HUDEP-2 (cell line): ENCODE measurements around the gene TBC1D13.

ENCODE experiments used
- DNase-seq, 76 experiments: peaks; one replicate each; lab custom pipeline; 2025; ENCODE audit not compliant: unreplicated experiment in 76 of 76; lab: John Stamatoyannopoulos, UW

Gene TBC1D13

DNA sequence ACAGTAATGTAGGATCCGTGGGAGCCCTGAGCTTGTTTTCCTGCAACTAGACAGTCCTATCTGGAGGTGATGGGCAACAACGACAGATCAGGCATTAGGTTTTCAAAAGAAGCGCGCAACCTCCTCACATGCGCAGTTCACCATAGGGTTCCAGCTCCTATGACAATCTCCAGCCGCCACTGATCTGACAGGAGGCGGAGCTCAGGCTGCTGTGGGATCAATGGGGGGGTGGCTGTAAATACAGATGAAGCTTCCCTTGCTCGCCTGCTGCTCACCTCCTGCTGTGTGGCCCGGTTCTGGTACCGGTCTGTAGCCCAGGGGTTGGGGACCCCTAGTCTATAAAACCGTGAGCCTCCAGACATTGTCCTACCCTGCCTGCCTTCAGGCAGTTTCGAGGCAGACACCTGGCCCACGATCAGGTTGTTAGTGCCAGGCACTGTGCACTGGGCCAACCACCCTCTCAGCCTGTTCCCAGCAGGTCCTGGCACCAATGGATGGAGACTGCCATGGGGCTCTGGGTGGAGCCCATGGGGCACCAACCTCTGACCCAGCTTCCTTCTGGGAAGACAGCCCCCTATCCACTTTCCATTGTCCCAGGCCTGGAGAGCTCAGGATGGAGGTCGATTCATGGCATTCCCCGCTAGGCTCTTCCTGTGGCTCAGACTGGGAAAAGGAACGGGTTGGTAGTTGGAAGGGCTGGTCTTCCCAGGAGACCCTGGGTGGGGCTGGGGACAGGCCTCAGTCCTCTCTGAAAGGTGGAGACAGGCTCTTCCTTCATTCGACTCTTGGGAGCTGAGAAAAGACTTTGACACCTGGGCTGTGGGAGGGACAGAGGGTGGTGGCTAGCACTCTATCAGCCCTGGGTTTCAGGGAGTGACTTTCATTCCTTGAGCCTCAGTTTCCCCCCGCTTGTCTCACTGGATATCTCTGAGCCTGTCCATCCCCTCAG is 32.9 kb downstream of the TBC1D13 start:
- peak in 6 of 76 experiments; percentile 3 to 32 (median 18) for DNase-seq

DNA sequence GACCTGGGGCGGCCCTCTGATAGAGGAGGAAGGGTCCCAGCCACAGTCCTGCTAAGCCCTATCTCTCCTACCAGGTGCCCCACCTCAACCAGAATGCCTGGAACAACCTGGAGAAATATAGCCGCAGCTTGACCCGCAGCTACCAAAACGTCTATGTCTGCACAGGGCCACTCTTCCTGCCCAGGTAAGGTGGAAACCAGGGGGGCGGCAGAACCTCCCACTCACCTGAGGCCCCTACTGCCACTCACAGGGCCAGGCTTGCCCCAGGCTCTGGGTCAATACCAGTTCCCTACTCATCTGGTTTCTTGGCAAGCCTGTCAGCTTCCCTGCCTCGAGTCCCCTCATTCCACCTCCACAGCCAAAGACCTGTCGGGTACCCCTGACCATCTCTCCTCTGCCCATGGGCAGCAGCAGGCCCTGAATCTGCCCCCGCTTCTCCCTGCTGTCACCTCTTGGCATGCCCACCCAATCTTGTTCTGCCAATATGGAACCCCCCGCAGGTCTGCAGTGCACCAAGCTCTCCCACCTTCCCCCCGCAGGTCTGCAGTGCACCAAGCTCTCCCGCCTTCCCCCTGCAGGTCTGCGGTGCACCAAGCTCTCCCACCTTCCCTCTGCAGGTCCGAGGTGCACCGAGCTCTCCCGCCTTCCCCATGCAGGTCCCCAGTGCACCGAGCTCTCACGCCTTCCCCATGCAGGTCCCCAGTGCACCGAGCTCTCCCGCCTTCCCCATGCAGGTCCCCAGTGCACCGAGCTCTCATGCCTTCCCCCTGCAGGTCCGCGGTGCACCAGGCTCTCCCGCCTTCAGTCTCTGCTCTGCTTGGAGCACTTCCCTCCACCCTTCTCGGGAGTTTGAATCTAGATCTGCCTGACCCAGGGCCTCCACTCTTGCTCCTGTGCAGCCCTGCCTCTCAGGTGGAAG is 33.9 kb downstream of the TBC1D13 start:
- DNase-seq: no peak

DNA sequence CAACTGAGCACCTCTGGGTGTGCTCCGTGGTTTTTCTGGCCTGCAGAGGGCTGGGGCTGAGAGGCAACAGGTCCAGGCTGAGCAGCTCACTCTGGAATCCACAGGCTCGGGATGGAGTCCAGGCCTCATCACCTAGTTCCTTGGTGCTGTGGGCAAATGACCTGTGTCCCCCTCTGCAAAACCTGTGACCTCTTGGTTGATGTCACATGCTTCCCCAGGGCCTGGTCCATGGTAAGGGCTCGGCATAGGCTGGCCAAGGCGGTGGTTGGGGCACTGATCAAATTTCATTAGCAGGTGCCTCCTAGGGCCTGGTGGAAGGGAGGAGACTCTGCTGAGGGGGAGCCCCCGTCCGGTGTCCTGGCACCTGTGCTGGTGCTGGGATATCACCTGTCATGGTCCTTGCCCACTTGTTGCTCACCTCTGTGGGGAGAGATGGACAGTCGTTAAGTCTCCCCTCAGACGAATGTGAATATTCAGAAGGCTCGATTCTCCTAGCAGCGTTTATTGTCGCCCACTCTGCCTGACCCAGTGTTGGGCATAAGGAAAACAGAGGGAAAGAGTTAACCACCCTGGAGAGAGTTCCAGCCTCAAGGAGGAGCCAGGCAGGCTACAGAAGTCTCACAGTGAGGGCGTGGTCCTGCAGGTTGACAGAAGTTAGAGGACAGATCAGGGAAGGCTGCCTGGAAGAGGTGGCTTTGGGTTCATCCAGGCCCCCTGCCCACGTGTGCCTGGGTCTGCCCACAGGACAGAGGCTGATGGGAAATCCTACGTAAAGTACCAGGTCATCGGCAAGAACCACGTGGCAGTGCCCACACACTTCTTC is 34.7 kb downstream of the TBC1D13 start:
- DNase-seq: no peak

DNA sequence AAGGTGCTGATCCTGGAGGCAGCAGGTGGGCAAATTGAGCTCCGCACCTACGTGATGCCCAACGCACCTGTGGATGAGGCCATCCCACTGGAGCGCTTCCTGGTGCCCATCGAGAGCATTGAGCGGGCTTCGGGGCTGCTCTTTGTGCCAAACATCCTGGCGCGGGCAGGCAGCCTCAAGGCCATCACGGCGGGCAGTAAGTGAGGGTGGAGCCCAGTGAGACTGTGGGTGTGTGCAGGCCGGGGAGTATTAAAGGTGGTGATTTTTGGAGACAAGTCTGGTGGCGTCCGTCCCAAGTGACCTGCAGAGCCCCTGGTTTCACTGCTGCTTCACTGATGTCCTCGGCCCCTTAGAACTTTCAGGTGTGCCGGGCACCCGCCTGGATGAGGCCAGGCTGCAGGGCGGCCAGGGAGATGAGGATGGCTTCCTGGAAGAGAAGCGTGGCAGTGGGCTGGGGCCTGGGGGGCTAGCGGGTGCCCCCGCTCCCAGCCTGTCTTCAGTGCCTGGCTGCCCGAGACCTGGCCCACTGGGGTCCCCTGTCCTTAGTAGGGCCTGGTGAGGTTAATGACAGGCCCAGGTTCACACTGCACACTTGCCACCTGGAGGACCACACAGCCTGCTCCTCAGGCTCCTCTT is 35.5 kb downstream of the TBC1D13 start:
- DNase-seq: no peak

DNA sequence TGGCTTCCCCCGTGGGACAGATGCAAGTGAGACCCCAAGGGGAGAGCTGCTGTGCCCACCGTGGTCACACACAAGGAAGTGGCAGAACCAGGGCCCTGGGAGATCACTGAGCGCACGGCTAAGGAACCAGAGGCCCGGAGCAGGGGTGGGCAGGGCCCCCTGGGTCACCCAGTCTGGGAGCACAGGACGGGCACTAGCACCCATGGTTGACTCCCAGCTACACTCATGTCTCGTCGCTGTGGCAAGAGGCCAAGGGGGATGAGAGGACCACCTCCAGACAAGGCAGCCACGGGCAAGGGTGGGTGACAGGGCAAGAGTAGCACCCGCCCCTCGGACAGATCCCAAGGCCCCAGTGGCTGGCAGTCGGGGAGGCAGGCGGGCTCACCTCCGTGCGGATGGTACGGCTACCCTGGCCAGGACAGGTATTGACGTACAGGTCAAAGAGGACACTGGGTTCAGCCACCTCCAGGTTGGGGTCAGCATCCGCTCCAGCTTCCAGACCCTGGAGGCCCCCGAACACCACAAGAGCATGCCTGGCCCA is 36.4 kb downstream of the TBC1D13 start:
- DNase-seq: no peak

DNA sequence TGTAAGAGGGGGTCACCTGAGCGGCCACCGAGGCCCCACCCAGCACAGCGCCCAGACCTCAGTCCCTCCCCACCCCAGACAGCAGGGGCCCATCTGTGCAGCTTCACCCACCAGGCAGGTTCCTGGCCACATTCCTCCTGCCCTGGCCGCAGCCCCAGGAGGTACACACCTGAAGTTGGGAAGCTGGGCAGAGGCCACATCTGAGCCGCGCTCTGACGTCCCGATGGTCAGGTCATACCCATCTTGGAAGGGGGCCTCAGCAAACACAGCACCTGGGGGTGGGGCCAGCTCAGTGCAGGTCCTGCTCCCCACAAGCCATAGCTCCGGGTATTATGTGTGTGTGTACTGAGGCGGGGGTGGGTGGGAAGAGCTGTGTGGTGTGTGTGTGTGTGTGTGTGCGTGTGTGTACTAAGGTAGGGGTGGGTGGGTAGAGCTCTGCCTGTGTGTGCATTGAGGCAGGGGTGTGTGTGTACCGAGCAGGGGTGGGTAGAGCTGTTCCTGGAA is 36.9 kb downstream of the TBC1D13 start:
- DNase-seq: no peak

DNA sequence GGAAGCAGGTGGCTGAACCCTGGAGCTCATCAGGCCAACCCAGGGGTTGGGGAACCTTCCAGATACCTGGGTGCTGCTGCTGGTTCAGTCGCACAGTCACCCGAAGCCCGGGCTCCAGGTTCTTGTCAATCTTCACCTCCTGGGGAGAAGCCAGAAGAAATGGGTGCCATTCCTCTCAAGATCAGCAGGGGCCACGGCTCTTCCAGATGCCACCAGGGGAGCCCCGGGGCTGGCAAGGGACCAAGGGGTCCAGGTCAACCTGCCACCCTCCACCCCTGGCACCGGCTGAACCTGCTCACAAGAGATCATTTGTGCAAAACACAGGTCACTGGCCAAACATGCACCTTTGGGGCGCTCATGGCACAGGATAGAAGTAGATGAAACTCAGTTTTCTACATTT is 37.9 kb downstream of the TBC1D13 start:
- no peak for DNase-seq

DNA sequence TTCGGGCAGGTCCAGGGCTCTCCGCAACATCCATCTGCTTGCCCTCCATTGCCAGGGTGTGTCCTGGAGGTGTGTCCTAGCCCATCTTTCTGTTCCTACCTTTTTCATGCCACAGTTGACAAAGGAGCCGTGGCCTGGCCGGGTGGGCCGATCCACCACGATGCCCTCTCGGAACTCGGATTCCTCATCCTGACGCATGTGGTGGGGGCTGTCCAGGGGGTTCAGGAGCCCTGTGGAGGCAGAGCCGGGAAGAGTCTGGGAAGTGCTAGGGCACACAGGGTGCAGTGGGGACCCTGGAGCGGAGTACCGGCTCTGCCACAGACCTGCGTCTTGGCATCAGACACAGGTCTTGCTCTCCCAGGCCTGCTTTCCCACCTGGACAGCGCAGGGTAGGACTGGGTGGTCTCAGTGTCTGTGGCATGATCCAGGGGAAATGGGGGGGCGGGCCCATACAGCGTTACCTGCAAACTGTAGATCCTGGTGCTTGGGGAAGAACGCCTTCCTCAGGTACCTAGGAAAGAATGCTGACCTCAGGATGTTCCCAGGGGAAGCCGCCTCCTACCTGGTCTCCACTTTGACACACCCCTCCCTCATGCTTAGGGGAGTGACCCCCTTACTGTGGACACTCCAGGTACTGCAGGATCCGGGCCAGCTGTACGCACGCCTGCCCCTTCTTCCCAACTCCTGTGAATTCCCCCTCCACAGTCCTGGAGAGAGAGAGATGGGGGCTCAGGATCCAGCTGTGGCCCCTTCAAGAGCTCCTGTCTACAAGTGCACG is 39.1 kb downstream of the TBC1D13 start:
- DNase-seq: no peak

DNA sequence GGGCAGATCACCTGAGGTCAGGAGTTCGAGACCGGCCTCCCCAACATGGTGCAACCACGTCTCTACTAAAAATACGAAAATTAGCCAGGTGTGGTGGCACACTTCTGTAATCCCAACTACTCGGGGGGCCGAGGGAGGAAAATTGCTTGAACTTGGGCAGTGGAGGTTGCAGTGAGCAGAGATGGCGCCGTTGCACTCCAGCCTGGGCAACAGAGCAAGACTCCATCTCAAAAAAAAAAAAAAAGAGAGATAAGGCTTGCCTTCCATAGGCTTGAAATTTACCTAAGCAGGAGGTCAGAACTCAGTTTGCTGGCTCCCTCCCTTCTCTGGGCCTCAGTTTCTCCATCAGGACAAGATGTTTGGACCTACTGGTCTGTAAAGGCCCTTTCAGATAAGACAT is 41.2 kb downstream of the TBC1D13 start:
- no peak for DNase-seq

DNA sequence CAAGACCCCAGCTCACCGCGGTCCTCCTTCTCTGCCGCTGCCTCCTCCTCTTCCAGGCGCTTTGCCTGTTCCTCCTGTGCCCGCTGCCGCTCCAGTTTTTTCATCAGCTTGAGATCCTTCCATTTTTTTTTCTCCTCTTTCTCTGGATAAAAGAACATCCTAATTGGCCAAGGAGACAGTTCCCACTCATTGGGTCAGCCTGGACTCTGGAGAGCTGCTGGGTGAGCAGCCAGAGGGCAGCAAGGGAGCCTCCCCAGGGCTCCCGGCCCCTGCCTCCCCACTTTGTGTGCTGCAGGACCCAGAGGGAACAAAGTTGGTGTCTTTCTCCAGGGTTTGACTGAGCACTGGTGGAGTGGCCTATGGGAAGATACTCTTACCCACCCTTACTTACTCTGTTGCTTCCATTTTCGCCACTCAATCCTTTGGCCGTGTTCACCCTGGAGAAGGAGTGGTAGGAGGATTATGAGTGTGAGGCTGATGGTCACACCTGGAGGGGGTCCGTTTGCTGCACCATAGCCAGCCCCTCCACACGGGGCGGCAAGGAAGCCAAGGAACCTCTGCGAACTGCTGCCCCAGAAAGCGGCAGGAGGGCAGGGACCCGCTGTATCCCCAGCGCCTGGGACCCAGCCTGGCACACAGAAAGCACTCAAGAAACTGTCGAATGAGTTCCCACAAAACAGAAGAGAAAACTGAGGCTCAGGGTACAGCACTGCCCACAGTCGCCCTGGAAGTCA is 41.8 kb downstream of the TBC1D13 start:
- DNase-seq: no peak

DNA sequence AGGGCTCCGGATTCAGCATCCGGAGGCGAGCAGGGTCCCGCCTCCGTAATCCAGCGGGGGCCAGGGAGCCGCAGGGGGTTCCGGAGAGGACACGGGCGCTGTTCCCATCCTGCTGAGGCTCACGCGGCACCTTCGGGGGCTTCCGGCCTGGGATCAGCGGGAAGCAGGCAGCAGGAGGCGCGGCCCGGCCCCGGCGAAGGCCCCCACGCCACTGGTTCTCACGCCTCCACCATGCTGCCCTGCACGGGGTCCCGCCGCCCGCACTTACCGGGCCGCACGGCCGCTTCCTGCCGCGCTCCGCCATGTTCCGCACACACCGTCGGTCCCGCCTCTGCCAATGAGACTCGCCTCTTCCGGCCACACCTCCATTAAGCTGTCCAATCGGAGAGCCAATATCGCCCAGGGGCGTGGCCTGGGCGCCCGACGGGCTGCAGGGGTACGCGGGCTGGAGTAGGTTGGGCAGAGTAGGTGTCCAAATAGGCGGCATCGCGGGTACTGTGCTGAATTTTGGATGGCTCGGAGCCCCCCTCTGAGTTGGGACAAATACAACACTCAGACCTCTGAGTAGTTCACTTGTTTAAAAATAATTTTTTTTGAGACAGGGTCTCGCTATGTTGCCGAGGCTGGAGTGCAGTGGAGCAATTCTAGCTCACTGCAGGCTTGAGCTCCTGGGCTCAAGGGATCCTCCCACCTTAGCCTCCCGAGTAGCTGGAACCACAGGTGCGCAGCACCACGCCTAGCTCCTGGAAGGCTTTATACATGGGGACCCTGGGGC is 42.6 kb downstream of the TBC1D13 start, which contains the start of gene SPOUT1:
Gene SPOUT1 (minus strand): TSS at position 318 of the 775 bp plus-strand sequence. CDS start 14 bp downstream, at position 304.
- peak in 75 of 76 experiments; percentile 31 to 97 (median 90) for DNase-seq

DNA sequence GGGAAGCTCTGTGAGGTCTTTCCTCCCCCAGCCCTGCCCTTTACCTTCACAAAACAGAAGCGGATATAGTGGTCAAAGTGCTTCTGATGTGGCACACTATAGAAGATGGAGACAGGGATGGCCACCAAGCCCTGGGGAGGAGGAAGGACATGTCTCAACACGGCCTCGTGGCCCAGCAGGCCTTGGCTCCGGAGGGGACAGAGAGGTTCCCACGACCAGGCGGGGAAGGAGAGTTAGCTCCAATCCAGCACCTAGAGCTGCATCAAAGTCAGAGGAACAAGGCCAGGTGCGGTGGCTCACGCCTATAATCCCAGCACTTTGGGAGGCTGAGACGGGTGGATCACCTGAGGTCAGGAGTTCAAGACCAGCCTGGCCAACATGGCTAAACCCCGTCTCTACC is 46.6 kb downstream of the TBC1D13 start:
- no peak for DNase-seq

DNA sequence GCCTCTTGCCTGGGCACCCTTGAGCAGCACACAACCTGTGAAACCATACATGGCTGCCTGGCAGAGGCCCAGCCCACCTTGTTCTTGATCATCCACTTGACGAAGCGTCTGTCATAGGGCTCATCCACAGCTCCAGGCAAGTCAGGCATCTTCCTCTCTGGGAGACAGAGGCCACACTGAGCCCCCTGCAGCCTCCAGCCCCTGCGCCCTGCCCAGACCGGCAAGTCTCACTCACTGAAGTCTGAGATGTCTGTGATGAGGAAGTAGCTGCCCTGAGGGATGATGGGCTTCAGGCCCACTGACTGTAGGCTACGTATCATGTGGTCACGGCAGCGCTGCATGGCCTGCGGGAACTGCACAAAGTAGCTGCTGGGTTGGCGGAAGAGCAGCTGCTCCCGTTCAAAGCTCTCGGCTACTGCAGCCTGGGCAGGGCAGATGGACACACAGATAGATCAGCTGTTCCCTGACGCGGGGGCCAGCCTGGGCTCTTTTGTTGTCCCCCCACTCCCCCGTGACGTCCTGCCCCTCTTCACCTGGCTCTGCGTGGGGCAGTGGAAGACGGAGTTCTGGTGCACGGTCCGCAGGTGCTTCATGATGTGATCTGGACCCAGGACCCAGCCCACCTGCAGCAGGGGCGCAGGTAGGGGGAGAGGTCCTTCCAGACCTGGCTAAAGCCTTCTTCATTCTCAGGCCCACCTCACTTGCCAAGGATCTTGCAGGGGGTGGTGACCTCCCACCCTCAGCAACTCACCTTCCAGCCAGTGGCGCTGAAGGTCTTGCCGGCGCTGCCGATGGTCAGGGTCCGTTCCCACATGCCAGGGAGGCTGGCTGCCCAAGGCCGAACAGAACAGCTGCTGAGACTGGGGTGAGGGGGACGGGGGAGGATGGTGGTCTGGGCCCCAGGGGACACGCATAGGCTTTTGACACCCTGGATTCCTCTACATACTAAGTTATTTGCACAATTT is 48.5 kb downstream of the TBC1D13 start:
- DNase-seq: no peak

DNA sequence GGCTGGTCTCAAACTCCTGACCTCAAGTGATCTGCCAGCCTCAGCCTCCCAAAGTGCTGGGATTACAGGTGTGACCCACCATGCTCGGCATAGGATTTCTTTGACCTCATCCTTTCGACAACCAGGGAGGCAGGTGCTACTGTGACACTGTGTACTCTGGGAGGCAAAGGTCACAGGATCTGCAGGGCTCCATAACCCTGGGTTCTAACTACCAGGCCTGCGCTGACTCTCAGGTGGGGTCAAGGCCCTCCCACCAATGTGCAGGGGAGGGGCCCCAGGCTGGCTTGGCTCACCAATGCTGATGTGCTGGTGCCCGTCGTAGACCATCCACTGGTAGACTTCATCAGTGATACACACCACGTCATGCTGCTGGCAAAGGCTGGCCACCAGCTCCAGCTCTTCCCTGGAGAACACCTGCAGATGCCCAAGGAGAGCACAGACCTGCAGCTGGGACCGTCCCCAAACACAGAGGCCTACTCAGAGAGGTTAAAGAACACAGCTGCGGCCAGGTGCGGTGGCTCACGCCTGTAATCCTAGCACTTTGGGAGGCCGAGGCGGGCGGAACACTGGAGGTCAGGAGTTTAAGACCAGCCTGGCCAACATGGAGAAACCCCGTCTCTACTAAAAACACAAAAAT is 49.6 kb downstream of the TBC1D13 start:
- no peak for DNase-seq

DNA sequence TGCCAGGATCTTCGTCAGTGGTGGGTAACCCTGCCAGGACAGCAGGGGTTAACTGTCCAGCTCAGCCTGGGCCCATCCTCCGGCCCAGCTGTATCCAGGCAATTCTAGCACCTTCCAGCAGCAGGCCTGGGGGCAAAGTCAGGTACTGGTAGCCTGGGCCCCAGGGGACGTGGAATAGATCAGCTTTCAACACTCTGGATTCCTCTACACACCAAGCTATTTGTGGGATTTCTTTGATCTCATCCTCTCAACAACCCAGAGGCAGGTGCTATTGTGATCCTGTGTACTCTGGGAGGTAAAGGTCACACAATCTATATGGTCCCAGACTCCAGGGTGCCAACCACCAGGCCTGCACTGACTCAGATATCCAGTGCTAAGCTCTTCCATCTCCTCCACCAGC is 51.3 kb downstream of the TBC1D13 start:
- no peak for DNase-seq

DNA sequence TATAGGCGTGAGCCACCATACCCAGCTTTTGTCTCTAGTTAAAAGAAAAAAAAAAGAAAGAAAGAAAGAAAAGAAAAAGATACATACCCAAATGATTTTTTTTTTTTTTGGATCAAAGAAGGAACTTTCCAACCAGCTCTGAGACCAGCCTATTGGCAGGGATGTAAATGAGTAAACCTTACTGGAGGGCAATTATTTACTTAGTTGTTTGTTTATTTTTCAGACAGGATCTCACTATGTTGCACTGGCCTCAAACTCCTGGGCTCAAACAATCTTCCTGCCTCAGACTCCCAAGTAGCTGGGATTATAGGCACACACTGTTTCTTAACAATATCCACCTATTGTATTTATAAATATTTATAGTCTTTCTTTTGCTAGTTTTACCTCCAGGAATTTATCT is 53.5 kb downstream of the TBC1D13 start:
- DNase-seq: no peak
